Measurements from ENCODE around the gene BRINP2.

Gene BRINP2

DNA sequence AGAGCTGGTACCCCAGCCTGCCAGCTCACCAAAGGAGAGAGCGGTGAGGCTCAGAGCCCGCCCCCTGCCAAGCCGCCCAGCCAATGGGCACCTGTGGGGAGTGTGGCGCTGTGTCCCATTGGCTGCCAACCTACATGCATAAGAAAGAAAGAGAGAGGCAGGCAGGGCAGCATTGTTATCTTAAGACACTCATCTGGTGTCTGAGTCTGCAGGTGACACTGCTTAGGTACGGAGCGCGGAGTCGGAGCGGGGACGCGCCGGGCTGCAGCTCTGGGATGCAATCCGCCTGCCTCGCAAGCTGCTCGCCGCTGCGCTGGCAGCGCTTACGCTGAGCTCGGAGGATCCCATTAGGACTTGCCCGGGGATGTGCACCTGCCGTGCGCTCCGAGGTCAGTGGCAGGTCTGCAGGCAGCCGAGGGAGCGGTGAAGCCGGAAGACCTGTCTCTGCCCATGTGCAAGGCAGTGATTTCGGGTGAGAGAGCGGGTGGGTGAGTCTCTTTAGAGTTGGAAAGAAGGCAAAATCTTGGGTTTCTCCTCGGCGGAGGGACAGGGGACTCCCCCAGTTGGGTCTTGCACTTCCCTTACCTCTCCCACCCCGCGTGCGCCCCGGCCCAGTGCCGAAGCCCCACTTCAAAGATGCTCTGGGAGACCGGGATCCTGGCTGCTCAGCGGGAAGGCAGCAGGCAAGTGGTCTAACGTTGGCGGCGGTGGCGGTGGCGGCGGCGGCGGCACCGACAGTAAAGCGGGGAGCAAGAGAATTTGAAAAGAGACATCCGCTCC lies at the start of gene BRINP2:
BRINP2 (plus strand) TSS at position 203 of the 780 bp plus-strand sequence. CDS start 58,919 bp downstream, outside the sequence.
- no peak for DNase-seq

GRCh38 chr1:177122461-177123251 lies 48.1 kb upstream of the BRINP2 start:
- DNase-seq, result no peak

DNA sequence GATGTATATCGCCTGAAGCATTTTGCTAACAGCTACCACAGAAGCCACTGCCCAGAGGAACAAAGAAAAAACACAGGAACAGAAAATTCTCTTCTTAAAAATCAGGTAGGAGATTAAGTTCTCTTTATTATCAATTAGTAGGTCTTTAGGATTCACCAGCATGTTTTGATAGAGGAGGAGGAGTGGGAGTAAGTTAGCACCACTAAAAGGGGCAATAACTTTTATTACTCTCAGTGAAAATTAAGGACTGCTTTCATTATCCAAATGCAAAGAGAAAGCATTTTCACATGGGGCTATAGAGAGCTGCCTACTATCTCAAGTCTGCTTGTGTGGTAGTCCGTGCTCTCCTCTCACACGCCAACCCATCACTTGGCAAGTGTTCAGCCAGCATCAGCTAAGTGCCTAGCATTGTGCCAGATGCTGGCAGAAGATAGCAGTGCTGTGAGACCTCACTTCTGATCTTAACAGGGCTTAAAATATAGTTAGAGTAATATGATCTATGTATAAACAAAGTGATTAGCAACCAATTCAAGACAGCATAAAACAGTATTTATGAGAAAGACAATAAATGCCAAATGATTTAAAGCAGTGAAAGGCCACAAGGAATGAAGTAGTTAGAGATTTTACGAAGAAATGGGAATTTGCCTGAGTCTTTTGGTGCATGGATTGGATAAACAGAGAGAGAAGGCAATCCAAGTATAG lies 46.0 kb upstream of the BRINP2 start:
- DNase-seq, result no peak

DNA sequence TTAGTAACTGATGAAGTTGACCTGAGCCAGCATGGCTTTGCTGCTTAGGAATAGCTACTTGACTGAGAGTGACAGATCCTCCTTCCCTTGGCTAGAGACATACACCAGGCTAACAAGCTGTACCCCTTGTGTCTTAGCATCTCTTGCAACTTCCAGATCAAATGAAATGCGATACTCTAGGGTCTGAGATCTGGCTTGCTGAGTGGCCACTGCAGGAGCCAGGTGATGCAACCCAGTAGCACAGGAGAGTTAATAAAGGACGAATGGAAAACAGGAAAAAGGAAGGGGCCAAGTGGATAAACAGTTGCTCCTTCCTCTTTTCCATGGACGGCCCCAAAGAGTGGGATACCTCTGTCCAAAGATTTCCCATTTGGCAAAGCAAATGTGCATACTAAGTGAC lies 44.5 kb upstream of the BRINP2 start:
- no peak for DNase-seq

DNA sequence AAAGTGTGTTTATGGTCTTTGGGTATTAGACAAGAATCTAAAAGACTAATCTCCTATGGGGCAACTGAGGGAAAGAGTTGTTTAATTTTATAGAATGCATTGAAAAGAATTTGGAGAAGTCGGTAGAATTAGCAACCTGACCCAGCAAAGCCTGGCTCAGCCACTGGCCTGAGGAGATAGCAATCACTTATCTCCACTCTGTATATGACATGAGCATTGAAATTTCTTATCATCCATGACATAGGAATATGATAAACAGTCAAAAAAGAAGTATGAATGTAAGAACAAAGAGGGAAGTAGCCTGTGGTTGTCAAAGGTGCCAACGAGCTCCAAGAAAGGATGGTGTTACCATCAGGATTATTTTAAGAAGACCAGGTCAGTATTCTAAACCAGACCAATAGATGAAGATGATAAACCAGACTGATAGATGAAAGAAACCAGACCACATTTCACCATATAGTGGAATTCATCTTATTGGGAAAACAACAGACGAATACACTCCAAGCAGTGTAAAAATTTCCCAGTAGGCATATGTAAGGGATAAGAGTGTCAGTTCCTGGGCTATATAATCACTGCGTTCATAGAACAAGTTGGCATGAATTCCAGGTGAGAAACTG lies 42.0 kb upstream of the BRINP2 start:
- DNase-seq, result no peak

- no peak for DNase-seq
Observed at GRCh38 chr1:177130451-177130945, 40.3 kb upstream of the BRINP2 start.

GRCh38 chr1:177131723-177132122 lies 39.0 kb upstream of the BRINP2 start:
- no peak for DNase-seq

DNA sequence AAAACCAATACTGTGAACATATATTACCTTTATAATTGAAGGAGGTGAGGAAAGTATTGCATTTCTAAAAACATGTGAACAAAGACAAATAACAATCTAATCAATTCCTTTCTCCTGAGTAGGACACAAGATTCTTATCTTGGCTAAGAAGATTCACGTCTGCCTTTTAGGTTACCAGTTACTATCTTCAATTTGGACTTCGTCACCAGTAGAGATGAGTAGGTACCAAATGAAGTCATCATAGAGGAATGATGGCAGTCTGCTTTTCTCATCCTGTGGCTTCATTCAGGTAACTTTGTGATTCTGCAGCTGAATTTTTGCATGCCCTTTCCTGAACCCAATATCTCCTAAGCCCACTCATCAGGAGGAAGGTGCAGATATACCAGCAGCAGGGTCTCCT lies 38.6 kb upstream of the BRINP2 start:
- no peak for DNase-seq

- no peak for DNase-seq
Observed at GRCh38 chr1:177133977-177134538, 36.7 kb upstream of the BRINP2 start.

DNA sequence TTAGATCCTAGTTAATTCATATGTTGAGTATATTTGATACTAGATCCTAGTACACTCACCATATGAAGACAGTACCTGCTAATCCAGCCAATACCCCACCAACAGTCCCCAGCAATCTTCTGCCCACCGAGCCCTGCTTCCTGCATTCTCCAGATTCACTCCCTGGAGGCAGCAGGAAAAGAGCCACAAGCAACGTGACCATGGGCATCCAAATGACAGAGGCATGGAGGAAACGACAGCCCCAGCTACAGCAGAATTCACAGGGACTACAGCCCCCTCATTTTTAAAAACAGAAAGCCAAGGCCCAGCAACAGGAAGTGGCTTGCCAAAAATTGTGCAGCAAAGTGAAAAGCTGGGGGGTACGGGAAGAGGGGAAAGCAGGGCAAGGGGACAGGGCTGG lies 35.5 kb upstream of the BRINP2 start:
- DNase-seq, result no peak

- no peak for DNase-seq
Observed at GRCh38 chr1:177137814-177138213, 32.9 kb upstream of the BRINP2 start.

DNA sequence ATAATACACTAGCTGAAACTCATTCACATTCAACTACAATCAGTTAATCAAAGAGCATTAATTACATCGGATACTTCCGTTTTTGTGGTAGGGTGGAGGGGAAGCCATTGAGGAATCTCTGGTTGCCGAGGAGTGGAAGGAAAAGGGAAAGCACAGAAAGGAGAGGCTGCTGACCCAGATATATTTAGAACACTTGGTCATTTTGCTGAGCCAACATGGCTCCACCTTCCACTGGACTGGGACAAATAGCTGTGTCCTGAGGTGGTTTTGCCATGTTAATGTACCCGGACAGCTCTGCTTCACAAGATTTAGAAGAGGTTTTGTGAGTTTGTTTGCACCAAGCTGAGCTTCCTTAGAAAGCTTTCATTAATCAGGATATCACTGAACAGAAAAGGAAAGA lies 32.4 kb upstream of the BRINP2 start:
- no peak for DNase-seq

DNA sequence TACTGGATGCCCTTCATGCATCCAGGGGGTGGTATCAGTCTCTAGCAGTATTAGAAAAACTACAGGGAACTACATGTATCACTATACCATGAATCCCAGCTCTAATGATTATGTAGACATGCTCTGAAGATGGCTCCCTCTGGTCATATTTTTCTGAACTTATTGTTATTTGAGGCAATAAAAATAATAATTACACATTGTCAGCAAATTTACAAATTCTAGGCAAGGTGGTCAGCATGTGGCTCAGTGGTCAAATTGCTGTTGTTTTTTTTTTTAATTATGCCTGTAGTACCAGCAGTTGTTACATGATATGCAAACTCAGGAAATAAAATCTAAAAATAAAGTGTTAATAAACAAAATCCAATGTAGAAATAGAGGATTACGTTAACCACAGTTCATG lies 28.7 kb upstream of the BRINP2 start:
- DNase-seq, result no peak

DNA sequence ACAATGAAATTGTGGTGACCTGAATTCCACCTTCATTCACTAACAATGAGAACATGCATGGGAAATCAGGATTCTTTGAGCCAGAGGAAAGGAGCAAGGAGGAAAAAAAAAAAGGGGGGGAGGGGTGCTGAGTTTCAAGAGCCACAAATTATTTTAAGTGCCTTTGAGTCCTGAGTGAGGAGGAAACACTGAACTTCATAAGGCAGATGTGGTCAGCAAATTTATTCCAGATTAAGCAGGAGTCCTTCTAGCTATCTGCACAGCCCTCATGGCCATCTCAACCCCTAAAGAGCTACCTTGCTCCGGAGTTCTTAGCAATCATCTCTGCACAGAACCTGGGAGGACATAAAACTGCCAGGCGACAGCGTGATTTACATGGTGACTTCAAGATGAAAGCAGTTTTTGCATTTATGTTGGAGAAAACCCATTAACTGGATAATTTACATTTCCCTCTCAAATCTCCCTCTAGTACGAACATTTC lies 27.9 kb upstream of the BRINP2 start:
- no peak for DNase-seq

DNA sequence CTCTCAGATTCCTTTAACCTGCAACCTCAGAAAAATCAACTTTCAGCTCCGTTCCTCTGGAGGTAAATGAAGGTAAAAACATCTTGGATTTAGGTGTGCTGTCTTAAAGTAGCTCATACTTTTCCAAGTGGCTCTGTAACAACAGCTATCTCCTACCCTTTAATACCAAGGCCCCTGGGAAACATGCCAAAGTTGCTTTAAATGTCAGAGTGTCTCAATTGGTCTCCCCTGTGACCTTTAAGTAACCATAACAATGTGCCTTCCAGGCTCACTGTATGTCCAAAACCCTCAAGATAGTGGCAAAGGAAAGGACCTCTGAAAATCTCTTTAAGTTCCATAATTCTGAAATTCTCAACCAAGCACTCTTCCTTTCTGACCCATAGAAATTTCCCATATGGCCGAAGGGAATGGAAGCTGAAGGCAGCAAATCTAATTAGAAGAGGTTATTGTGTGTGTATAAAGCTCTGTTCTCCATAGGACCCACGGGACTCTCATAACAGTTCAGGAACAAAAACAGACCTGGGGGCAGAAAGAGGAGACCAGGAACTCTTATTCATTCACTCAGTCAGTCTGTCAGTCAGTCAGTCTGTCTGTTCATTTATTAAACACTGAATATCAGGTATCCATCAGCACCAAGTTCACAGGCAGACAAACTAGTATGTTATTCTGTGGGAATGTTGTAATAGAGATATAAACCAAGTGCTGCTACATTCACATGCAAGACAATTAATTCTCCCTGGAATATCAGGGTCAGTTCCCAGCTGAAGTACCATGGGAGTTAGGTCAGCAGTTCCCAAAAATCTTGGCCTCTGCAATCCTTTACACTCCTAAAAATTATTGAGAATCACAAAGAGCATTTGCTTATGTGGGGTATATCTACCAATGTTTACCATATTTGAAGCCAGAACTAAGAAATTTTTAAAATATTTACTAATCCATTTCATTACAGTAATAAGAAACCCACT lies 25.4 kb upstream of the BRINP2 start:
- DNase-seq, result no peak

DNA sequence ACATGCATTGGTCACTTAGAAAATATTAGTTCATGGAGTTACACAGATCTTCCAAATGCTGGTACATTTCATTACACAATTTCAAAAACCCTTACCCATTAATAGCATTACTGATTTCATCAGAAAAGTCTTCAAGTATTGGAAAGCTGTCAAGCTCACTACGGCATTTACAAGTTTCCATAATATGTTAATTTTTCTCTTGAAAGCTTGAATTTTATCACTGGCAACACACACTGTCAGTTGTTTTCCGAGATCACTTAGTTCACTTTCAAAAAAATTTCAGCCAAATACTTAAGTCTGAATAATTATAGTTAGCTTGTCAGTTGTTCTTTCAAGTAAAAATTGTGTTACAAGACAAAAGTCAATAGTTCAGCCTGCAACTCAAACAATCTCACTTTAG lies 24.3 kb upstream of the BRINP2 start:
- DNase-seq, result no peak

DNA sequence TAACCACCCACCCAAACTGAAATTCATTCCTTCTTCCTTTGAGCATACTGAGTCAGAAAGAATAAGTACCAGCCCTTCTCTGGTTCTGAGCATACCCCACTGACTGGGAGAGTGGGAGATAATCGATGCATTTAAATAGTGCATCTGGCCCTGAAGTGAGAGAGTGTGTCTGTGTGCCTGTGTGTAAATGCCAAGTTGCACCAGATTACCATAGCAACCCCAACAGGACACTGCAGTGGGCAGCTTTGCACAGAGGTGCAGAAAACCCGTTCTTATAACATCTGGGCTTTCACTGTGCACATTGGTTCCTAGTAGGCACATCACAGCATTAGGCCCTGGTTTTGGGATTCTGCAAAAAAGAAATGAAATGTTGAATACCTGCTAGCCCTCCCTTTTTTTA lies 8.5 kb upstream of the BRINP2 start:
- DNase-seq, result no peak

- DNase-seq, result no peak
Observed at GRCh38 chr1:177163844-177164379, 6.8 kb upstream of the BRINP2 start.

DNA sequence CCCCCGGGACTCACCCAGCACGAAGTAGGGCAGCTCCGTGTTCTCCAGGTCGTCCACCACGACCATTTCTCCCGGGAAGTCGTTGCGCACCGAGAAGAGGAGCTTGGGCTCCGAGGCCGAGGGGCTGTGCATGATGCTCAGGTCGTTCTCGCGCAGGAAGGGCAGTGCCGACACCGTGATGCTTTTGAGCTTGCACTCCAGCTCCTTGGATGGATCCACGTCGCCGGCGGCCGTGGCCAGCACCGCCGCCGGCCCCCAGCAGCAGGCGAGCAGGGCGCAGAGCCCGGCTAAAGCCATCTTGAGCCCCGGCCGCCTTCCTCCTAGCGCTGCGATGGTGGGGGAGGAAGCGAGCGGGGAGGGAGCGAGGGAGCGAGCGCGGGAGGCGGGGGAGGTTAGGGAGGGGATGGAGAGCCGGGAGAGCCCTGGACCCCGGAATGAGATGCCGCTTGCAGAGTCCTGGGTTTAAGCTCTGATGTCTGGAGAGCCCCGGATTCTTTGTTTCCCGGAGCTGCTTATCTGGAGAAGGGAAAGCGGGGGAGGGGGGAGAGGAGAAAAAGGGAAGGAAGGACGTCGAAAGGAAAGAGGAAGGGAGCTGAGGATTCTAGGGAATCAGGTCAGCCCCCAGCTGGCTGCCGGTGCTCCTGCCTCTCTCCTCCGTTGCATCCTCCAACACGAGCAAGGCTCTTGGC lies 6.2 kb upstream of the BRINP2 start, which contains the start of gene ASTN1:
ASTN1 (minus strand) TSS at position 333 of the 689 bp plus-strand sequence; CDS start at position 297, 36 bp downstream.
- no peak for DNase-seq

- no peak for DNase-seq
Observed at GRCh38 chr1:177165069-177165439, 5.7 kb upstream of the BRINP2 start.

Data from activated CD4-positive, alpha-beta T cell treated with anti-CD3 and anti-CD28 coated beads, Interleukin-2, amount 50 U/mL, for 1 hour (primary cell).